Endothelial cell of umbilical vein (primary cell): Measurements from ENCODE around the gene AQP12B. TPM values are rescaled to one million over a fixed set of nuclear protein-coding genes. Genes with fewer than 3 reads are reported as not detected.
"Not testable (repeated sequence)": the region's sequence is repeated elsewhere in the genome, so short reads cannot be mapped to it uniquely, and the experiment has no call there.

Experiments used
- BruUV-seq: library from RNA; stranded (reverse); fragments of 400-500 nt; replicated peaks from 2 replicates; lab custom pipeline; 2021; lab: Mats Ljungman, UMichigan
- CTCF ChIA-PET: fragments of 300-600, 350-600 bp; sonication (Branson Sonifier 250); formaldehyde crosslinking; loops from one replicate; lab custom pipeline; 2021; ENCODE audit warnings: antibody characterized with exemption, inconsistent platforms; lab: Charles Lee
- POLR2A ChIA-PET: fragments of 300-600, 350-600 bp; sonication (Branson Sonifier 250); formaldehyde crosslinking; loops from one replicate; lab custom pipeline; 2021; ENCODE audit warnings: antibody characterized with exemption, inconsistent platforms; lab: Charles Lee
- DNase-seq: peaks from one replicate; pipeline ENCODE4 v3.0.0-alpha.2; 2011; ENCODE audit warnings: low read depth, low spot score
- FAIRE-seq: peaks from 2 replicates; lab custom pipeline; 2011; peaks lifted over from hg19 to GRCh38; lab: Jason Lieb, UNC
- H2AFZ ChIP-seq: 2 replicates; pipeline ENCODE4 v1.6.0; 2012; ENCODE audit warnings: low read depth, low read length, control low read depth, inconsistent platforms
- H3K27ac ChIP-seq: 2 replicates; pipeline ENCODE4 v1.5.1; 2011; ENCODE audit warnings: low read depth, mild to moderate bottlenecking, control low read depth, low read length, moderate library complexity; ENCODE audit not compliant: insufficient read depth
- H3K27me3 ChIP-seq, 2 experiments: 2 replicates each; pipeline versions ENCODE4 v1.6.0 to v1.6.1; 2011; ENCODE audit warnings: low read length in 2 of 2, mixed read lengths in 1 of 2; ENCODE audit not compliant: control insufficient read depth in 2 of 2, insufficient read depth in 2 of 2
- H3K36me3 ChIP-seq, 2 experiments: 2 replicates in 1 of 2; 3 replicates in 1 of 2; pipeline ENCODE4 v1.5.1; 2011; ENCODE audit warnings: low read length in 2 of 2, mild to moderate bottlenecking in 1 of 2, moderate library complexity in 1 of 2; ENCODE audit not compliant: control insufficient read depth in 2 of 2, insufficient read depth in 2 of 2; ENCODE audit errors: extremely low read depth in 1 of 2
- H3K4me1 ChIP-seq: 3 replicates; pipeline ENCODE4 v1.5.1; 2011; ENCODE audit warnings: mild to moderate bottlenecking, low read length; ENCODE audit not compliant: control insufficient read depth, insufficient read depth; ENCODE audit errors: extremely low read depth
- H3K4me2 ChIP-seq: 2 replicates; pipeline ENCODE4 v1.6.1; 2011; ENCODE audit warnings: low read length, control low read depth, mixed read lengths; ENCODE audit not compliant: insufficient read depth
- H3K4me3 ChIP-seq, 3 experiments: fragments of 200-600 bp in 1 of 3; sonication (generic), shearing (Covaris generic) in 1 of 3; replicated peaks in 1 of 3; 2 replicates each; pipeline ENCODE4 v1.5.1; 2011 to 2016; ENCODE audit warnings: control low read depth in 3 of 3, low read length in 3 of 3, mild to moderate bottlenecking in 2 of 3, inconsistent platforms in 1 of 3, low read depth in 1 of 3, moderate library complexity in 1 of 3; ENCODE audit not compliant: insufficient read depth in 1 of 3
- H3K79me2 ChIP-seq: 2 replicates; pipeline ENCODE4 v1.6.0; 2012; ENCODE audit warnings: low read length, inconsistent platforms; ENCODE audit not compliant: control insufficient read depth, insufficient read depth
- H3K9ac ChIP-seq: replicated peaks from 2 replicates; pipeline ENCODE3; 2011; ENCODE audit warnings: low read length, control low read depth; ENCODE audit not compliant: insufficient read depth; ENCODE audit errors: extremely low read depth
- H3K9me1 ChIP-seq: replicated peaks from 3 replicates; pipeline ENCODE4 v1.6.0; 2011; ENCODE audit warnings: mild to moderate bottlenecking, low read length; ENCODE audit not compliant: control insufficient read depth, insufficient read depth; ENCODE audit errors: extremely low read depth
- H3K9me3 ChIP-seq: replicated peaks from 2 replicates; pipeline ENCODE4 v1.5.1; 2012; ENCODE audit warnings: low read length, inconsistent platforms; ENCODE audit not compliant: control insufficient read depth, insufficient read depth
- H4K20me1 ChIP-seq: replicated peaks from 2 replicates; pipeline ENCODE3; 2011; ENCODE audit warnings: mild to moderate bottlenecking, low read length; ENCODE audit not compliant: control insufficient read depth, insufficient read depth; ENCODE audit errors: extremely low read depth
- FOS ChIP-seq: IDR thresholded peaks from 2 replicates; pipeline ENCODE4 v1.6.1; 2011; ENCODE audit warnings: mild to moderate bottlenecking, low read length, moderate library complexity, borderline replicate concordance; ENCODE audit not compliant: insufficient read depth
- GATA2 ChIP-seq: IDR thresholded peaks from 2 replicates; pipeline ENCODE4 v1.7.0; 2011; ENCODE audit warnings: low read depth, mild to moderate bottlenecking, moderate library complexity, mixed read lengths, low read length; ENCODE audit not compliant: insufficient read length, insufficient read depth
- JUN ChIP-seq: IDR thresholded peaks from 2 replicates; pipeline ENCODE4 v1.6.1; 2011; ENCODE audit warnings: borderline replicate concordance, low read depth; ENCODE audit not compliant: insufficient read length, insufficient read depth
- MYC ChIP-seq: IDR thresholded peaks from one replicate; pipeline ENCODE4 v1.6.1; 2011; ENCODE audit warnings: mild to moderate bottlenecking, low read depth, low read length
- dilution Hi-C: fragments of 300-500 bp; cut with MboI; formaldehyde crosslinking; loops from one replicate; pipeline ENCODE4 v1.15.0; 2019; ENCODE audit warnings: low sequenced_read_pairs; ENCODE audit not compliant: extremely low pct_ligation_motif_present
- intact Hi-C: fragments of 100-400 bp; cut with micrococcal nuclease; formaldehyde crosslinking; loops from one replicate; pipeline ENCODE4 v1.10.0; 2022
- polyA plus RNA-seq, 4 experiments: library from polyadenylated mRNA; depleted of rRNA in 3 of 4; stranded (reverse) in 3 of 4; unstranded in 1 of 4; fragments of >200 nt; gene quantifications; 2 replicates each; pipeline versions ENCODE4 v1.2.1 to v1.2.3, GENCODE V29; 2011 to 2012; ENCODE audit warnings: missing spikeins in 1 of 4
- total RNA-seq: library from RNA; stranded (reverse); gene quantifications from 2 replicates; pipeline ENCODE4 v1.2.3, GENCODE V29; 2021

Gene AQP12B
- total and polyA plus RNA-seq, 2 donors (not counting 3 experiments of a cell fraction or from before 2014, with no cell fraction given): not detected

GRCh38 chr2:240662681-240663080, 20.0 kb downstream of the AQP12B start:
- Histone ChIP-seq H3K27me3 (peaks cover 3 to 5% of the 10 kb centered on the region in 2 experiments), H3K79me2 (no peaks in the 10 kb centered on the region), H3K36me3 (no peaks in the 10 kb centered on the region), H3K9me1 (no peaks in the 10 kb centered on the region), H3K9ac (no peak overlapping the region), H3K4me2 (no peak overlapping the region), H3K27ac (no peak overlapping the region), H3K4me1 (no peaks in the 10 kb centered on the region), H2AFZ (no peak overlapping the region), H4K20me1 (no peaks in the 10 kb centered on the region), H3K9me3 (no peaks in the 10 kb centered on the region), H3K4me3 (no peak overlapping the region)
- dilution Hi-C loops: no loop called here
- TF ChIP-seq MYC: no peak
- no peak for TF ChIP-seq FOS
- TF ChIP-seq JUN: no peak
- no peak for TF ChIP-seq GATA2
- intact Hi-C loops: no loop called here
- no TSS peak for BruUV-seq
- POLR2A ChIA-PET: no interaction called here
- no peak for FAIRE-seq
- DNase-seq: no peak
- CTCF ChIA-PET: no interaction called here

- H3K4me2 ChIP-seq, BruUV-seq, H3K4me1 ChIP-seq, FAIRE-seq, H3K27me3 ChIP-seq, CTCF ChIA-PET, H3K9me3 ChIP-seq, H3K27ac ChIP-seq, H3K9ac ChIP-seq, H3K36me3 ChIP-seq, H3K4me3 ChIP-seq, DNase-seq, H3K79me2 ChIP-seq, H4K20me1 ChIP-seq, POLR2A ChIA-PET, H2AFZ ChIP-seq, dilution Hi-C loops, H3K9me1 ChIP-seq: not testable (repeated sequence)
- intact Hi-C loops: loop anchor here (5.0 kb wide), 1 partner anchor 43 kb away; no protein-coding TSS in a partner anchor
Observed at GRCh38 chr2:240659883-240660282, 22.8 kb downstream of the AQP12B start.
